Measurements from ENCODE around the gene ECM2.

GRCh38 chr9:92468206-92468605 lies 67.6 kb downstream of the ECM2 start:
- TF ChIP-seq EP300 (IDR thresholded peaks at IDR 0.05) = no peak
- no peak for TF ChIP-seq CTCF (IDR thresholded peaks at IDR 0.05)
- no peak for TF ChIP-seq POLR2A (IDR thresholded peaks at IDR 0.05)

Data from upper lobe of left lung (tissue), 4 donors.